GM19452 (cell line): ENCODE data around the gene FGD2.
"Not testable (repeated sequence)": the region's sequence is repeated elsewhere in the genome, so short reads cannot be mapped to it uniquely, and the experiment has no call there.

ENCODE experiments used
- ATAC-seq: cut with Tn5 transposase; IDR thresholded peaks from one replicate; pipeline ENCODE4 v1.9.1; 2021; ENCODE audit not compliant: unreplicated experiment

FGD2 gene

GRCh38 chr6:37057128-37057471 lies 51.6 kb downstream of the FGD2 start:
- no peak for ATAC-seq

- no peak for ATAC-seq
These were observed 52.2 kb downstream of the FGD2 start for GRCh38 chr6:37057678-37058077.

- no peak for ATAC-seq
These were observed 52.7 kb downstream of the FGD2 start for GRCh38 chr6:37058084-37058586.

- ATAC-seq: not testable (repeated sequence)
These were observed 53.5 kb downstream of the FGD2 start for GRCh38 chr6:37058984-37059343.

- ATAC-seq: no peak
These were observed 54.1 kb downstream of the FGD2 start for GRCh38 chr6:37059344-37060194.

- no peak for ATAC-seq
These were observed 54.7 kb downstream of the FGD2 start for GRCh38 chr6:37060195-37060559.

- no peak for ATAC-seq
These were observed 55.8 kb downstream of the FGD2 start for GRCh38 chr6:37061157-37061804.

- ATAC-seq: no peak
These were observed 57.0 kb downstream of the FGD2 start for GRCh38 chr6:37062424-37062823.

GRCh38 chr6:37068356-37069270 lies 63.2 kb downstream of the FGD2 start:
- no peak for ATAC-seq

GRCh38 chr6:37069639-37070038 lies 64.2 kb downstream of the FGD2 start:
- ATAC-seq: no peak

- no peak for ATAC-seq
These were observed 67.1 kb downstream of the FGD2 start for GRCh38 chr6:37072526-37072925.

- ATAC-seq: no peak
These were observed 68.8 kb downstream of the FGD2 start for GRCh38 chr6:37074053-37074827.

GRCh38 chr6:37077191-37077904 lies 71.9 kb downstream of the FGD2 start:
- ATAC-seq: no peak

- no peak for ATAC-seq
These were observed 72.4 kb downstream of the FGD2 start for GRCh38 chr6:37077905-37078296.
